GM18505 (cell line): ENCODE results near the gene BRD4.

Source experiments
- ATAC-seq: cut with Tn5 transposase; IDR thresholded peaks from one replicate; pipeline ENCODE4 v1.9.1; 2021; ENCODE audit not compliant: unreplicated experiment
- POLR2A ChIP-seq: IDR thresholded peaks from 4 replicates; pipeline ENCODE4 v1.6.1; 2011; ENCODE audit warnings: borderline replicate concordance; ENCODE audit not compliant: insufficient read depth, insufficient read length; ENCODE audit errors: extremely low read depth

Gene BRD4

GRCh38 chr19:15316498-15316897, 15.8 kb downstream of the BRD4 start:
- TF ChIP-seq POLR2A: no peak
- no peak for ATAC-seq

- ATAC-seq: no peak
- no peak for TF ChIP-seq POLR2A
Observed at GRCh38 chr19:15315101-15315500, 17.2 kb downstream of the BRD4 start.

- TF ChIP-seq POLR2A: no peak
- no peak for ATAC-seq
Observed at GRCh38 chr19:15313649-15314279, 18.6 kb downstream of the BRD4 start.

- no peak for TF ChIP-seq POLR2A
- no peak for ATAC-seq
Observed at GRCh38 chr19:15307169-15307568, 25.2 kb downstream of the BRD4 start.

- no peak for TF ChIP-seq POLR2A
- ATAC-seq: no peak
Observed at GRCh38 chr19:15305582-15306334, 26.6 kb downstream of the BRD4 start.

GRCh38 chr19:15304140-15304705, 28.1 kb downstream of the BRD4 start:
- TF ChIP-seq POLR2A: no peak
- no peak for ATAC-seq

GRCh38 chr19:15303105-15303780, 29.1 kb downstream of the BRD4 start:
- no peak for TF ChIP-seq POLR2A

GRCh38 chr19:15300533-15301197, 31.7 kb downstream of the BRD4 start:
- no peak for ATAC-seq
- TF ChIP-seq POLR2A: no peak

More at GRCh38 chr19:15303105-15303780, 29.1 kb downstream of the BRD4 start:
- ATAC-seq: no peak

- no peak for TF ChIP-seq POLR2A
- no peak for ATAC-seq
Observed at GRCh38 chr19:15299568-15300409, 32.5 kb downstream of the BRD4 start.

GRCh38 chr19:15298847-15299567, 33.3 kb downstream of the BRD4 start:
- ATAC-seq: no peak

GRCh38 chr19:15297416-15298224, 34.7 kb downstream of the BRD4 start:
- no peak for ATAC-seq
- no peak for TF ChIP-seq POLR2A

More at GRCh38 chr19:15298847-15299567, 33.3 kb downstream of the BRD4 start:
- TF ChIP-seq POLR2A: peak; percentile 2

GRCh38 chr19:15296841-15297415, 35.4 kb downstream of the BRD4 start:
- ATAC-seq: no peak
- no peak for TF ChIP-seq POLR2A
